ENCODE measurements around the gene TM9SF4.

GRCh38 chr20:32127347-32127746, 17.8 kb downstream of the TM9SF4 start:
- TF ChIP-seq, protein P1, sequence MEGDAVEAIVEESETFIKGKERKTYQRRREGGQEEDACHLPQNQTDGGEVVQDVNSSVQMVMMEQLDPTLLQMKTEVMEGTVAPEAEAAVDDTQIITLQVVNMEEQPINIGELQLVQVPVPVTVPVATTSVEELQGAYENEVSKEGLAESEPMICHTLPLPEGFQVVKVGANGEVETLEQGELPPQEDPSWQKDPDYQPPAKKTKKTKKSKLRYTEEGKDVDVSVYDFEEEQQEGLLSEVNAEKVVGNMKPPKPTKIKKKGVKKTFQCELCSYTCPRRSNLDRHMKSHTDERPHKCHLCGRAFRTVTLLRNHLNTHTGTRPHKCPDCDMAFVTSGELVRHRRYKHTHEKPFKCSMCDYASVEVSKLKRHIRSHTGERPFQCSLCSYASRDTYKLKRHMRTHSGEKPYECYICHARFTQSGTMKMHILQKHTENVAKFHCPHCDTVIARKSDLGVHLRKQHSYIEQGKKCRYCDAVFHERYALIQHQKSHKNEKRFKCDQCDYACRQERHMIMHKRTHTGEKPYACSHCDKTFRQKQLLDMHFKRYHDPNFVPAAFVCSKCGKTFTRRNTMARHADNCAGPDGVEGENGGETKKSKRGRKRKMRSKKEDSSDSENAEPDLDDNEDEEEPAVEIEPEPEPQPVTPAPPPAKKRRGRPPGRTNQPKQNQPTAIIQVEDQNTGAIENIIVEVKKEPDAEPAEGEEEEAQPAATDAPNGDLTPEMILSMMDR (conservative IDR thresholded peaks at IDR 0.05; ENCODE audit: low read depth, low read length), result no peak
- TF ChIP-seq EZH2 (IDR thresholded peaks at IDR 0.05; ENCODE audit: borderline replicate concordance, low read depth, low read length, poor library complexity, severe bottlenecking), result no peak

Data from A673 (cell line).